COR-L47 (cell line): ENCODE measurements around the gene SCYL3.
"Not testable (repeated sequence)": the region's sequence is repeated elsewhere in the genome, so short reads cannot be mapped to it uniquely, and the experiment has no call there.

Source experiments
- DNase-seq: peaks from one replicate; lab custom pipeline; 2025; lab: John Stamatoyannopoulos, UW

Gene SCYL3

DNA sequence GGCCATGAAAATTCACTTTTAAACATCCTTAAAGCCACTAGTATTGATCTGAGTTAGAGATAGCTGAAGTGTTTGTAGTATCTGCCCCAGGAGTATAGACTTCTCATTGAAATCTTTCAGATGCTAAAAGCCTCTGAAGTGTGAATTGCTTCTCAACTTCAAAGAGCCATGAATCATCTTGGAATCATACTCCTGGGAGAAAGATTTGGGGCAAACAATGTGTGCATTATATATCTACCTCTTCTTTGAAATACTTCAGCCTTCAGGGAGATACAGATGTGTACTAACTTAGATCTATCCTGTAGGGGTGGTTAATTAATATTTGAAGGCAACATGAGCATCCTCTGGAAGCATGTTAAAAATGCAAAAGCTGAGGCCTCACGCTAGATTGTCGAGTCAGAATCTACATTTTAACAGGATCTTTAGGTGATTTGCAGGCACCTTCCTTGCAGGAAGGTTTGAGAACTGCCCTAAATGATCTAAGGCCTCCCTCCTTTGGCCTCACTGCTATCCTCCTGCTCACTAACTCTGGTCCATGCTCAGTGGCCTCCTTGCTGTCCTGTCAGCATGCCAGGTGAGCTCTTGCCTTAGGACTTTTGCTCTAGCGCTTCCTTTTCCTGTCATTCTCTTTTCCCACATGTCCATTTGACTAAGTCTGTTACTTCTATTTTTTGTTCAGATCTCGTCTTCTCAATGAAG lies 6.0 kb upstream of the SCYL3 start:
- no peak for DNase-seq

DNA sequence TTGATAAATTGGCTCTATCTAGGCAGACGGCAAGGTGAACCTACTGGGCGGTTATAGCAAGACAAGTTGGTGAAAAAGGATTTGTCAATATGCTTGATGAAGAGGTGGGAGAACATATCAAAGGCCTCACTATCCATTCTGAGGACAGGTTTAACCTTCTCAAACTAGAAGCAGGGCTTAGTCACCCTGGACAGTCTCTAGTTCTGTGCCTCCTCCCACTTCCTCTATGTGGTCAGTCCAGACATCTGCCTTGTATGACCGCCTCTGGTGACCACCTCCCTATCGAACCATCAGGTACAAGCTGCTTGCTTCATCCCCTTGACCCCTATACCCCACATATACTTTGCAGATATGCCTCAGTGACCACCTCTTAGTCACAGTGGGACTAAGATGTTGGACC lies 2.3 kb upstream of the SCYL3 start:
- no peak for DNase-seq

DNA sequence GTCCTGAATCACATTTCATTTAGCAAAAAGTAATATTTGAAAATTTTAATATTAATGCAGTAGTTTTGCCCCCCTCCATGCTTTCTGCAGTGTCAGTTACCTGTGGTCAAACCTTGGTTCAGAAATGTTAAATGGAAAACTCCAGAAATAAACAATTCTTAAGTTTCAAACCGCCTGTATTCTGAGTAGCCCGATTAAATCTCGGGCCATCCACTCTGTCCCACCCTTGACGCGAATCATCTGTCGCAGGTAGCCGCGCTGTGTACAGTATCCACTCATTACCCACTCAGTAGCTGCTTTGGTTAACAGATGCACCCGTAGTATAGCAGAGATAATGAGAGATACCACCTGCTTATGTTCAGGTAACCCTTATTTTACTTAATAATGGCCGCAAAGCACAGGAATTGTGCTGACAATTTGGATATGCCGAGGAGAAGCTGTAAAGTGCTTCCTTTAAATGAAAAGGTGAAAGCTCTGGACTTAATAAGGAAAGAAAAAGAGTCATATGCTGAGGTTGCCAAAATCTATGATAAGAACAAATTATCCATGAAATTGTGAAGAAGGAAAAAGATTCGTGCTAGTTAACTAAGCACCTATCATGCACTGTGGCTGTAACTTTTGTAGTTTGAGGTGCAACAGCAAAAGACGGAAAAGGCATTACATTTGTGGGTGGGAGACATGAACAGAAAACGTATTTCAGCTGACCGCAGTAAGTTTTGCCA lies 889 bp upstream of the SCYL3 start:
- DNase-seq = no peak

DNA sequence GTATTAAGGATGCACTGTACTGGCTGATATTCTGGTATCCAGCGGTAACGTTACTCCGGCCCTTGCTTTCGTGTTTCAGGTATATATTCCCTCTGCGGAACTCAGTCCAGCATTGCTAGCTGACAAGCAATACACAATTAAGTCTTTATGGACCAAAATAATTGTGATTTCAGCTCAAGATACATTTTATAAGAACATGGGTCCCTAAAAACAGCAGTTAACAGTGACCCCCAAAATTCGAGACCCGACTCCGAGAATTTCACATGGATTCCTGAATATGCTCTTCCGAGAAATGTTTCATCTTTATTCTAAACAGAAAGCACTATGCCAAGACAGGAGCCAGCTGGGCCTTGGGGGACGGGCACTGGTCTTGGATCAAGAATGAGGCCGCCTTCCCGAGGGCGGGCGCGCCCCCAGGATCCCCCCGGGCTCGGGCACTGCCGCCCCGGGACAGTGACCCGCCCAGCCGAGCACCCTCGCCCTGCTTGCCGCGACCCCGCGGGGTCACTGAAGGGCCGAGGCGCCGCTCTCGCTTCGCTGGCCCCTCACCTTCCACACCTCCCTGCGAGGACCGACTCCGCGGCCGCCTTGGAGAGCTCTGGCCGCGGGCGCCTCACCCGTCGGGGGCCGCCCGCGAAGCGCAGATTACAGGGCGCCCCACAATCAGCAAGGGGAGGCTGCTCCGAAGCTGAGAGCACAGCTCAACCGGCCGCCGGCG lies 610 bp downstream of the SCYL3 start:
- no peak for DNase-seq

DNA sequence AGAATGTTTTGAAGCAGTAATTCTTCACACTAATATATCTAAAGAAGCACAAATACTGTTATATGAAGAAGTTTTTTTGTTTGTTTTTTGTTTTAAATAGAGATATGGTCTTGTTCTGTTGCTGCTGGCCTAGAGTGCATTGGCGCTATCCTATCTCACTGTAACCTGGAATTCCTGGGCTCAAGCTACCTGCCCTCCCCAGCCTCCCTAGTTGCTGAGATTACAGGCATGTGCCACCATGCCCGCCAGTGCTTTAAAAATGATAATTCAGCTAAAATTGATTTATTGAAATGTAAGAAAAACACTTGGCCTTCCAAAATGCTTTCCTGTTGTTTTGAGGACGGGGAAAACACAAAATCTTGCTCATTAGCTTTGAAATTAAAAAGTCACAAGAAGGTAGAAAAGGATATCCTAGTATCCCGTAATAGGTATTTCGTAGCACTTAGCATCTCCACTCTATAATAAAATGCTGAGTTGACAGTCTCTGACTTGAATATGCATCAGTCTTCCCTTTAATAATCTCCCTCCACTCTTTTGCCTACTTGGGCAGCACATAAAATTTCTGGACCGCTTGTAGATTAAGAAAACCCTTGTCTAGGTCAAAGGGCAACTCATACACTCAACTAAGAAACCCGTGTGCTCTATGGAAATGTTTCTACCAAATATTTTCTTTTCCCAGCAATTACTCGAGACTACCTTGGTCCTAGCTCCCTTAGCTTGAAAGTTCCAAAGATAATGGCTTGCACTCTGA lies 1.3 kb downstream of the SCYL3 start:
- no peak for DNase-seq

DNA sequence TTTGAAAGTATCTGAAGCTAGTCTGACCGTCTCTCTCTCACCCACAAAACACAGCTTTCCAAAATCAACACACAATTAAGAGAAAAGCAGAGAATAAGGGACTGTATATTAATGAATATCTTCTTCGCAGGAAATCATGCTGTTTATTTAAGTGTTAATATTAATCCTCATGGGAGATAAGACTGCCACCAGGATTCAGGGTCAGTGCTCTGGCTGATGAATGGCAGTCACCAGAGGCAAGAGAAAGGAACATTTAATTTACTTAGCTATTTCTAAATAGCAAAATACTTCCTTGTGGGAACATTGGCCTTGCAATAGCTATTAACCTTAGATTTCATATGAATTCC lies 2.2 kb downstream of the SCYL3 start:
- no peak for DNase-seq

DNA sequence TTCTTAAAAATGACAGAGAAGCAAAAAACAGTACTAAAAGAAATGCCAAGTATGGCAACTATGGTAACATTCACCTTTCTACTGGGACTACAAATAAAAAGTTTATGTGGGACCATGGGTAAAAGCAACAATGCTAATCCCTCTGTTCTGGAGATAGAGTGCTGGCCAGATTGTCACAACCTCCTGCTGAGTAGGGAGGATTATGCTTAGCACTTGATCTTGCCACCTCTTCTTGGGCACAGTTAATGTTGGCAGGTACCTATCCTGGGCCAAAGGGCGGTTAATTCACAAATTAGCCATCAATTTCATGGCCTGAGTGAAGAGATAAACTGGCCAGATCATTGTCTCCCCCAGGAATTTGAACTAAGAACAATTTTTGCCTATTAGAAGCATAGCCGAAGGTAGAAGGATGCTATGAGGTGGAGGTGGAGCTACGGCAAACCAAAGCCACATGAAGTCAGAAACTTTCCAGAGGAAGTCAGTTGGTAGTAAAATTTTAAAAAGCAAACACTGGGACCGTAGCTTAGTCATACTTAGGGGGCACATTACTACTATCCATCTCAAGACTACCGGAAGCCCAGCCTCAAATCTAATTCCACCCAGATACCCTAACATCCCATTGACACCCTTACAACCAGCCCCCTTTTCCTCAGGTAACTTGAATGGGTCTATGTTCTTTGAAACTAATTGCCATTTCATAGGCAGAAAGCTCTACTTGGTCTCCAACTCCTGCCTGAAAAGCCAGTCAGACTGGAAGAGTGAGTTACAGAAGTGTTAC lies 2.7 kb downstream of the SCYL3 start:
- DNase-seq = no peak

DNA sequence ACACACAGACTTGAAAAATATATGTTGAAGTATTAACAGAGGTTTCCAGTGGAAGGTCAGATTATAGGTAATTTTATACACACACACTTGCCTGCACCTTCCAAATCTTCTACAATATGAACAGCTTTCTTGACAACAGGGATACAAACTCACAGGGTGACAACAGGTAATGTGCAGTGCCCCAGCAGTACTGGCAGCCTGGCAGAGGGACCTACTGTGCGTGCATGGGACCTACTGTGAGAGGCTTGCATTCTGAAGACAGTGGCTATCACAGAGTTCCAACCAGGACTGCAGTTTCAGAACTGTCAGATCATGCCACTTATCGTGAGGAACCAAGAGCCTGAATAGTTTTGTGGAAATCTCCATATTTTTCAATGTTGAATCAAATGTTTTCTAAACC lies 3.8 kb downstream of the SCYL3 start:
- DNase-seq = no peak

DNA sequence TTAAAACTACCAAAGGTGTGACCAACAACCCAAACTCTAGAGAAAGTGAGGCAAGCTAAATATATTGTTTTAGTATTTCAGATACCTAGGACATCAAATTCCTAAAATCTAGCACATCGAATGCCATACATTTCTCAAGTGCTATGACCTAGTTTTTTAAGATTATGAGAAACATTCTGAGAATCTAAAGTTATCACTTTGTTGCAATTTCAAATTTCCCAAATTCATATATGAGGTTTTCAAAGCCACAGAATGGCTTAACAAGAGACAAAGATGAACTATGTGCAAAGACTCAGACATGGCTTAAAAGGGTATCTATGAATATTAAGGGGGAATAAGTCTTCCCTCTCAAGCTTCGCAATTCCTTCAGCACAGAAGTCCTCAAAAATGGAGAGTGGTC lies 6.8 kb downstream of the SCYL3 start:
- DNase-seq = no peak

DNA sequence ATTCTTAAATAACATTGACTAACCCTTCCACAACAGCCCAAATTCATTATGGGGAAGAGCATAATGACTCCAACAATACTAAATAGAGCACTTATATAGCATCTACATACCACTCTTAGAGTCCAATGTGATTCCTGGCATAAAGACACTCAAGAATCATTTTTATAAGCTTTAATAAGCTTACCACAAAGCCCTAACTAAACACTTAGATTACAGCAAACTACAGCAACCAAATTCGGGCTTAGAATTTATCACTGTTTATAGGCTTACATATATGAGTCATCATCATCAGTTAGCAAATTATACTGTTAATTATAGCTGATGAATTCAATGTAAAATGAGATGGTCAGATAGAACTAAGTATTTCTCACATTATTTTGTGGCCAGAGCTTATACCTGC lies 7.3 kb downstream of the SCYL3 start:
- no peak for DNase-seq

DNA sequence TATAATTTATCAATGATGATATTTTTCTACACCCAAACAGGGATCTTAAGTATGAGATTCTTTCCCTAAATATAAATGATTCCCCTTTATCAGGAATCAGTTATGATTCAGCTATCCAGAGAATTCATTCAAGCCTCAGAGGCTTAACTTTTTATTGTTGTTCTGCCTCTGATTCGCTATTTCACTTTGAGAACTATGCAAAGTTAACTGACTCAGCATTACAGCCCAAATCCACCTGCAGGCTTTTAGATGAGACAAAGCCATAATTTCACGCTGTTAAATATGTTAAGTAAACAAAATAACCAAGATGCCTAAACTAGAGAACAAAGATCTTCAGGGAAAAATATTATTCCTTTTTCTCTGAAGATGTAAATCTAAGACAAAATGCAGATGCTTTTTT lies 8.5 kb downstream of the SCYL3 start:
- no peak for DNase-seq

DNA sequence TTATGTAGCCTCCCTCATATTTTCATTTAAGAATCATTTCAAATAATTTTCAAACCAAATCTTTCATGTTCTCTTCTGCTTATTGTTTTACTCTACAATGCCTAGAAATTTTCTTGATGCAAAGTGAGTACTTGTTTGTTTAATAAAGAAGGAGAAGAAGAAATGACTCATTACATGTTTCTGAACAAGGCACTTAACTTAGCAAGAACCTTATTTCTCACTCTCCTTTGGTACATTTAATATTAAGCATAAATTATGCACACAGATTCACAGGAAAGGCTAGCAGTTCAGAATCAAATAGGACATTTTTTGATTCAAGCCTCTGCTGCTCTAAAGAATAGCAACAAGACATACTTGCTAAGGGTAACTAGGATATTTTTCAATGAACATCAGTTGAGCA lies 9.1 kb downstream of the SCYL3 start:
- no peak for DNase-seq

DNA sequence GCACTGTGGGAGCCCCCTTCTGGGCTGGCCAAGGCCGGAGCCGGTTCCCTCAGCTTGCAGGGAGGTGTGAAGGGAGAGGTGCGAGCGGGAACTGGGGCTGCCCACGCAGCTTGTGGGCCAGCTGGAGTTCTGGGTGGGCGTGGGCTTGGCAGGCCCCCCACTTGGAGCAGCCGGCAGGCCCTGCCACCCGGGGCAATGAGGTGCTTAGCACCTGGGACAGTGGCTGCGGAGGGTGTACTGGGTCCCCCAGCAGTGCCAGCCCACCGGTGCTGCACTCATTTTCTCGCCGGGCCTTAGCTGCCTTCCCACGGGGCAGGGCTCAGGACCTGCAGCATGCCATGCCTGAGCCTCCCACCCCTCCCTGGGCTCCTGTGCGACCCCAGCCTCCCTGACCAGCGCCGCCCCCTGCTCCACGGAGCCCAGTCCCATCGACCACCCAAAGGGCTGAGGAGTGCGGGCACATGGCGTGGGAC lies 11.6 kb downstream of the SCYL3 start:
- no peak for DNase-seq

DNA sequence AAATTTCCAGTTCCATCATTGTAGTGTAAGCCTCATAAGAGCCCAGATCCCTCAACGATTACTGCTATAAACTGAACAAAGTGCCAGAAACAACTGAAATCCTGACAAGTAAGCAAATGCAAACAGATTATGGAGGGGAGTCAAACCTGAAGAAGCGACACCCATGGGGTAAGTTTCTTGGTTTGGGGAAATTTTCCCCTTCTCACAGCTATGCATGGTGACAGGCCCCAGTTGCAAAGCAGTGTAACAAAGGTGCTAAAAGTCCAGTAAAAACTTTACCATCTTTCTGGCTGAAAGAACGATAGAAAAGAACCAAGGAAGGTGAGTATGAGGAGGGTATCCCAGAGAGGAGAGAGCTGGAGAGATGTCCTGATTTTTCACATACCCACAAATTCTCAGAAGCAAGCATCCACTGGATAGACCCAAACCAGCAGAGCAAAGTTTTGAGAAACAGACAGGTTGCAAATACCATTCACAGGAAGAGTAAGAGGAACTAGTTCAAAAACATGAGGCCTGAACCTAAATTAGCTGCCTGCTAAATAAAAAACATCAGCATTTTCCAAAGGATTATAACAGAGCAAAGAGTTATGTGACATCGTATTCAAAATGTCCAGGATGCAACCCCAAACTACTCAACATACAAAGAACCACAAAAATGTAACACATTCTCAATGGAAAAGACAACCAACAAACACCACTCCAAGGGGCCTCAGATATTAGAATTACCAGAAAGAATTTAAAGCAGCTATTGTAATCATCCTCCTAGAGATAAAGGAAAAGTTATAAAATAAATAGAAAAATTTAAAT lies 14.5 kb downstream of the SCYL3 start:
- no peak for DNase-seq

DNA sequence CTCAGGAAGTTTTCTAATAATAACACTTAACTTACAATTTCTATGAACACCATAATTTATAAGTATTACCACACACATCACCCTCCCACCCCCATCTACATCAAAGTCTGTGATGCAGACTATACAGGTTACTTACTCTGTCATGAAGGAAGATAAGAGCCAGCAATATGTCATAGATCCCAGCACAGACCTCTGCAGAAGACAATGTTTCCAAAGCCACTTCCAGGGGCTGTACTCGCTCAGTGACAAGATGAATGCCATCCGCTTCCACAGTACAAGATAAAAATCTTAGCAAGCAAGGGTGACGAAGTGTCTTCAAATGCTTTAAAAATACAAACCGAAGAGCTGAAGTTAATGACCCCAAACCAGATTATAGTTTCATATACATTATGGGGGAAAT lies 15.2 kb downstream of the SCYL3 start:
- DNase-seq = no peak

DNA sequence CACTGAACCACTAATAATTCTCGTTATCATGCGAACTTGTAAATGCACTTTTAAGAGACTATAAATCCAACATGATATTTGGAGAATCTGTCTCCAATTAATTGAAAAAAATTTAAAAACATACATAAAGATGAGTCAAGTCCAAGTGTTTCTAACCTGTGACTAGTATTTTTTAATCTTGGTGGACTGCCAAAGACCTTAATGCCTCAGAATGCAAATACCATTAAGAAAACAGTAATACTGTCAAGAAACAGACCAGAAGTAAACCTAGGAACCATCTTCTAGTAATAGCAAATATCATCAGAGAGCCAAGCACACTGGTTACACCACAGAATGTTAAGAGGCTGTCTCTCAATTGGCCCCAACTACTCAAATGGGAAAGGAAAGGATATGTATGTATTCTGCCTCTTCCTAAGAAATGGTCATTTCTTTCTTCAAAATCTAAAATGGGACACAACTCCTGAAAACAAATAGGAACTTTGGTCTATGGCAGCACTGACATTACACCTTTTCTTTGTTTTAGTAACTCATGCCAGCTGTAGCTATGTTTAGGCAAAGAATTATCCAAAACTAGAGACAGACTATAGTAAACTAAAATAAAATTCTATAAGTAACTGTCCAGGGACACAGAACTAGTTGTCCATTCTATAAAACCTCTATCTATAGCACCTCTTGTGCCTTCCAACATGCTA lies 15.8 kb downstream of the SCYL3 start:
- no peak for DNase-seq

DNA sequence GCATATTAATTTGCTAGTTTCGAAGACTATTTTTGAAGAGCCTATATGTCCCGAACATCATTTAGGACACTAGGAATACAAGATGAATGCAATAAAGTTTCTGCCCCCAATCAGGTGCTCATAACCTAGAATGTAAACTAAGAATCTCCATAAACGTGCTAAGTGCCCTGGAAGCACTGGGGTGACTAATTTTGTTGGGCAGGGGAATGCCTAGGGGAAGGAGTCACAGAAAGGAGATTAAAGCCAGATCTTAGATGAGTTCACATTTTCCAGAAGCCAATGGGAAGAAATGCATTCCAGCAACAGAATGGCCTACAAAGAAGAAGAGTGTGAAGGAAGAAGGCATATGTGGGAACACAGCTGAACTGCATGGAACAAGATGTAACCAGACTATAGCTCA lies 19.5 kb downstream of the SCYL3 start:
- no peak for DNase-seq

DNA sequence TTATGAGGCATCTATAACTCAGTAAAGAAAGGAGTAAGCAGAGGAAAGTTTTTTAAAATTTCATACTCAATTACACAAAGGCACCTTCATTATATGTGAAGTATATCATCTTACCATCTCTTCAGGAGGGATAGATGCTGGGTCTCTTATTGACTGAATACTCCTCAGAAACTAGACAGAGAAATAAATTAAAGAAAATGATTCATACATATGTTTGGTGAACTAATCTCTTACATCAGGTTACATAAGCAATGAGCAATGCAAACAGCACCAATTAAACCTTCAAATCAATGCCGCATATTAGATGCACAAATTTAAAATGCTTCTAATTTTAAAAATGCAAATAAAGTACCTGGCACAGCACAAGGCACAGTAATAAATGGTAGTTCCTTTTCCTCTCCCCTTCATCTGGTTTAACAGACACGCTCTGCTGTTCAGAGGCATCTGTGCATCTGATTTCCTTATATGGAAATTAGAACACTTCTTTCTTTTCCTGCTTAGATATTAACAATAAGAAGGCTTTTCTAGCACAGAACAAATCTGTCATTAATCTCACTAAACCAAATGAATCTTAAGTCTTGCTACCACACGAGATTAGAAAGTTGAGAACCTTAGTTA lies 20.0 kb downstream of the SCYL3 start:
- no peak for DNase-seq

DNA sequence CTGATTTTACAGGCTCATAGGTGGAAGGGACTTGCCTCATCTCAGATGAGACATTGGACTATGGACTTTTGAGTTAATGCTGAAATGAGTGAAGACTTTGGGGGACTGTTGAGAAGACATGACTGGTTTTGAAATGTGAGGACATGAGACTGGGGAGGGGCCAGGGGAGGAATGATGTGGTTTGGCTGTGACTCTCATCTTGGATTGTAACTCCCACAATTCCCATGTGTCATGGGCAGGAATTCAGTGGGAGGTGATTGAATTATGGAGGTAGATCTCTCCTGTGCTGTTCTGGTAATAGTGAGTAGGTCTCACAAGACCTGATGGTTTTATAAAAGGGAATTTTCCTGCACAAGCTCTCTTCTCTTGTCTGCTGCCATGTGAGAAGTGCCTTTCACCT lies 20.8 kb downstream of the SCYL3 start:
- no peak for DNase-seq

DNA sequence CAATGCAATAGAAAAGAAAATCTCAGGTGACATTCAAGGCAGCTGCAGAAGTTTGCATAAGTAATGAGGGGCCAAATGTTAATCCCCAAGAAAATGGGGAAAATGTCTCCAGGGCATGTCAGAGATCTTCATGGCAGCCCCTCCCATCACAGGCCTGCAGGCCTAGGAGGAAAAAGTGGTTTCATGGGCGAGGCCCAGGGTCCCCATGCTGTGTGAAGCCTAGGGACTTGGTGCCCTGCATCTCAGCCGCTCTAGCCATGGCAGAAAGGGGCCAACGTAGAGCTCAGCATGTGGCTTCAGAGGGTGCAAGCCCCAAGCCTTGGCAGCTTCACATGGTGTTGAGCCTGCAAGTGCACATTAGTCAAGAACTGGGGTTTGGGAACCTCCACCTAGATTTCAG lies 21.7 kb downstream of the SCYL3 start:
- not testable (repeated sequence) for DNase-seq
